PC-9 (cell line): ENCODE data around the gene FASLG. TPM values are rescaled to one million over a fixed set of nuclear protein-coding genes. Genes with fewer than 3 reads are reported as not detected.

Experiments used
- BruUV-seq: library from RNA; stranded (reverse); fragments of 400-500 nt; replicated peaks from 2 replicates; lab custom pipeline; 2021; lab: Mats Ljungman, UMichigan
- CTCF ChIA-PET: fragments of 300-600 bp; sonication (Branson Sonifier 250); formaldehyde crosslinking; loops from one replicate; lab custom pipeline; 2022; ENCODE audit warnings: antibody characterized with exemption; lab: Charles Lee
- POLR2A ChIA-PET: fragments of 300-600 bp; sonication (Branson Sonifier 250); formaldehyde crosslinking; loops from one replicate; lab custom pipeline; 2022; ENCODE audit warnings: antibody characterized with exemption; ENCODE audit not compliant: unreplicated experiment; lab: Charles Lee
- DNase-seq, 2 experiments: peaks; one replicate each; pipeline versions ENCODE4 v3.0.0 to v3.0.0-alpha.2; 2015 to 2022; ENCODE audit warnings: mixed read lengths in 1 of 2
- H2AFZ ChIP-seq: fragments of 200-600 bp; sonication (generic); 2 replicates; pipeline ENCODE4 v1.8.1; 2017; ENCODE audit warnings: antibody characterized with exemption
- H3F3A ChIP-seq: fragments of 200-600 bp; sonication (generic); 2 replicates; pipeline ENCODE4 v1.8.1; 2017; ENCODE audit warnings: antibody characterized with exemption, mild to moderate bottlenecking, low read depth; ENCODE audit not compliant: insufficient read depth
- H3K27ac ChIP-seq: fragments of 200-600 bp; sonication (generic); 2 replicates; pipeline ENCODE4 v1.6.1; 2016; ENCODE audit warnings: mixed run types
- H3K27me3 ChIP-seq: fragments of 200-600 bp; sonication (generic); 2 replicates; pipeline ENCODE4 v1.6.1; 2016; ENCODE audit warnings: low read depth, mixed run types; ENCODE audit not compliant: insufficient read depth
- H3K36me3 ChIP-seq: fragments of 200-600 bp; sonication (generic); 2 replicates; pipeline ENCODE4 v1.6.1; 2016; ENCODE audit warnings: low read depth, mixed run types
- H3K4me1 ChIP-seq: fragments of 200-600 bp; sonication (generic); replicated peaks from 2 replicates; pipeline ENCODE4 v1.6.1; 2016; ENCODE audit warnings: mixed run types; ENCODE audit not compliant: insufficient read depth
- H3K4me2 ChIP-seq: fragments of 200-600 bp; sonication (generic); 2 replicates; pipeline ENCODE4 v1.6.1; 2017; ENCODE audit warnings: mixed run types
- H3K4me3 ChIP-seq: fragments of 200-600 bp; sonication (generic); 2 replicates; pipeline ENCODE4 v1.6.1; 2016; ENCODE audit warnings: mixed run types
- H3K79me2 ChIP-seq: fragments of 200-600 bp; sonication (generic); 2 replicates; pipeline ENCODE4 v1.6.1; 2017; ENCODE audit warnings: low read depth, mixed run types
- H3K9me2 ChIP-seq: fragments of 200-600 bp; sonication (generic); 2 replicates; pipeline ENCODE4 v1.8.1; 2017; ENCODE audit warnings: mild to moderate bottlenecking; ENCODE audit not compliant: insufficient read depth
- H3K9me3 ChIP-seq: fragments of 200-600 bp; sonication (generic); 2 replicates; pipeline ENCODE4 v1.8.1; 2016; ENCODE audit warnings: low read depth; ENCODE audit not compliant: insufficient read depth
- H4K20me1 ChIP-seq: fragments of 200-600 bp; sonication (generic); 2 replicates; pipeline ENCODE4 v1.8.1; 2017; ENCODE audit not compliant: insufficient read depth
- EZH2 ChIP-seq: fragments of 200-600 bp; sonication (generic); IDR thresholded peaks from 2 replicates; pipeline ENCODE4 v1.8.0; 2017; ENCODE audit warnings: antibody characterized with exemption, low read depth
- intact Hi-C: fragments of 100-400 bp; cut with micrococcal nuclease; formaldehyde crosslinking; loops from one replicate; pipeline ENCODE4 v1.10.0; 2022; ENCODE audit not compliant: unreplicated experiment
- total RNA-seq: library from RNA; stranded (reverse); gene quantifications from 2 replicates; pipeline ENCODE4 v1.2.3, GENCODE V29; 2021
- TF ChIP-seq, protein P1 (sequence below): fragments of 200-600 bp; sonication (generic); conservative IDR thresholded peaks from 2 replicates; pipeline ENCODE4 v1.6.1; 2017; ENCODE audit warnings: mixed run types, antibody characterized with exemption, mild to moderate bottlenecking, moderate library complexity

FASLG gene
- total RNA-seq, 1 experiment from 2014 or later: not detected

DNA sequence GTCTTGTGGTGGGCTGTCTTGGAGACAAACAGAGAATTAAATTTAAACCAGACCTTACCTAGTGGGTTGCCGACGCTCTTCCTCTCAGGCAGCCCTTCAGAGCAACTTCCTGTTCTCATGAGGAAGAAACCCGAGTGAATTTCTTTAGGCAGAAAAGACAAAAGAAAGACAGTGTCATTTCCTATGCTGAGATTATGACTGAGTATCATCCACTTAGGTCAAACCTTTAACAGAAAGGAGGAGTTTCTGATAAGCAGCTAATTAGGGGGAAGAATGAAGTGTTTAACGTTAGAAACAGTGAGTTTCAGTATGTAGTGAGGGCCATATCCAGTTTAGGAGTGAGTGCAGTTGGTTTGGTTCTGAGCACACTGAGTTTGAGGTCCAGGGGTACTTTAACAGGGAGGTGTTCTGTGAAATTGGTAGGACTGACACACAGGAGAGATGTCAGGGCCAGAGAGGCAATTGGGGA is 38.7 kb downstream of the FASLG start:
- no peak for TF ChIP-seq EZH2
- TF ChIP-seq, protein P1, sequence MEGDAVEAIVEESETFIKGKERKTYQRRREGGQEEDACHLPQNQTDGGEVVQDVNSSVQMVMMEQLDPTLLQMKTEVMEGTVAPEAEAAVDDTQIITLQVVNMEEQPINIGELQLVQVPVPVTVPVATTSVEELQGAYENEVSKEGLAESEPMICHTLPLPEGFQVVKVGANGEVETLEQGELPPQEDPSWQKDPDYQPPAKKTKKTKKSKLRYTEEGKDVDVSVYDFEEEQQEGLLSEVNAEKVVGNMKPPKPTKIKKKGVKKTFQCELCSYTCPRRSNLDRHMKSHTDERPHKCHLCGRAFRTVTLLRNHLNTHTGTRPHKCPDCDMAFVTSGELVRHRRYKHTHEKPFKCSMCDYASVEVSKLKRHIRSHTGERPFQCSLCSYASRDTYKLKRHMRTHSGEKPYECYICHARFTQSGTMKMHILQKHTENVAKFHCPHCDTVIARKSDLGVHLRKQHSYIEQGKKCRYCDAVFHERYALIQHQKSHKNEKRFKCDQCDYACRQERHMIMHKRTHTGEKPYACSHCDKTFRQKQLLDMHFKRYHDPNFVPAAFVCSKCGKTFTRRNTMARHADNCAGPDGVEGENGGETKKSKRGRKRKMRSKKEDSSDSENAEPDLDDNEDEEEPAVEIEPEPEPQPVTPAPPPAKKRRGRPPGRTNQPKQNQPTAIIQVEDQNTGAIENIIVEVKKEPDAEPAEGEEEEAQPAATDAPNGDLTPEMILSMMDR: no peak
- no peak overlapping the region for H3K4me2 ChIP-seq

DNA sequence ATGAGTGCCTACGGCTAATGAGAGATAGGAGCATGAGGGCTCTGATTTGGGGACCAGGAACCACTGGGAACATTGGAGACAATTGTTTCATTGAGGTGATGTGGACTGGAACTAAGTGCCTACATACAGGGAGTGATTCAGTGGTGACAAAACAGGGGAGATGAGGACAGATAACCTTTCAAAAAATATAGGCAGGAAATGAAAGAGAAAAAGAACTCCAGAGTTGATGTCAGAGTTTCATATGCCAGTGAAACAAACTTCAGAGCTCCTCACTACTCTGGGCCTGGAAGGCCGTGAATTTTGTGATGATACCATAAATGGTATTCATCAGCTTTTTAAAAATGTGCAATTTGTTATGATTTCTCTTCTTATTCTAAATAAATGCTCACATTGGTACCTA is 39.3 kb downstream of the FASLG start:
- H3K27me3 ChIP-seq: no peaks in the 10 kb centered on the region
- no peaks in the 10 kb centered on the region for H4K20me1 ChIP-seq
- ChIA-PET CTCF (no interaction called here), POLR2A (no interaction called here)
- H3K4me1 ChIP-seq: no peaks in the 10 kb centered on the region
- H3K27ac ChIP-seq: no peak overlapping the region
- H3K4me3 ChIP-seq: no peak overlapping the region
- no peaks in the 10 kb centered on the region for H3K79me2 ChIP-seq
- no TSS peak for BruUV-seq
- no peak for TF ChIP-seq EZH2
- TF ChIP-seq, protein P1: no peak
- H3K9me2 ChIP-seq: 0 out of 2 replicates have a peak, but pooled peaks cover 4% of the 10 kb centered on the region
- H2AFZ ChIP-seq: no peak overlapping the region
- intact Hi-C loops: loop anchor here (5.0 kb wide), 1 partner anchor 166 kb away; the partner anchor contains the start of gene SUCO
- peaks cover 11% of the 10 kb centered on the region; the same call in 1 of the 2 replicates for H3K9me3 ChIP-seq
- H3K4me2 ChIP-seq: no peak overlapping the region
- no peaks in the 10 kb centered on the region for H3F3A ChIP-seq
- H3K36me3 ChIP-seq: no peaks in the 10 kb centered on the region
- DNase-seq: no peak

More for the DNA sequence above, 38.7 kb downstream of the FASLG start:
- Histone ChIP-seq H2AFZ (no peak overlapping the region), H3K27ac (no peak overlapping the region), H3K4me3 (no peak overlapping the region), H4K20me1 (no peaks in the 10 kb centered on the region), H3K9me3 (peaks cover 11% of the 10 kb centered on the region; the same call in 1 of the 2 replicates), H3K27me3 (no peaks in the 10 kb centered on the region), H3K79me2 (no peaks in the 10 kb centered on the region), H3K4me1 (no peaks in the 10 kb centered on the region), H3K9me2 (0 out of 2 replicates have a peak, but pooled peaks cover 4% of the 10 kb centered on the region), H3K36me3 (no peaks in the 10 kb centered on the region), H3F3A (no peaks in the 10 kb centered on the region)
- BruUV-seq: no TSS peak
- POLR2A ChIA-PET: no interaction called here
- CTCF ChIA-PET: no interaction called here
- intact Hi-C loops: loop anchor here (5.0 kb wide), 1 partner anchor 165 kb away; the partner anchor contains the start of gene SUCO
- no peak for DNase-seq

DNA sequence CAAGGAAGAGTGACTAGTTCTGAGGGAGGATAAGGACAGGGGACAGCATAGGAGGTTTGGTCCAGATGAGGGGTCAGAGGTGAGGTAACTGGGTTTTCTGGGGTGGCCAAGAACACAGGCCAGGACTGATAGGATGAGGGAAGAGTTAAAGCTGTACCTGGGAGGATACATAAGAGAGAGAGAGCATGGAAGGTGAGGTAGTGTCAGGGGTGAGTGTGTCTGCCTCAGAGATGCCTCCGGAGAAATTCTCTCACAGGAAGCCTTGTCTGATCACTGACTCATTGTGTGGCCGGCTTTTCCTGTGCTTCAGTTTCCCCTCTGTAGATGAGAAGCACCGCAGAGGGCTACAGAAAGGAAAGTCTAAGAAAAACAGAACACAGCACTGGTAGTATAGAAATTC is 40.2 kb downstream of the FASLG start:
- intact Hi-C loops: loop anchor here (5.0 kb wide), 1 partner anchor 167 kb away; the partner anchor contains the start of gene SUCO
- TF ChIP-seq, protein P1: no peak
- TF ChIP-seq EZH2: no peak
- no peaks in the 10 kb centered on the region for H4K20me1 ChIP-seq
- 0 out of 2 replicates have a peak, but pooled peaks cover 4% of the 10 kb centered on the region for H3K9me2 ChIP-seq
- ChIA-PET CTCF (no interaction called here), POLR2A (interaction anchor here (0.6 kb wide), 1 partner anchor 66 kb away, joined by 3 read pairs; no protein-coding TSS in a partner anchor)
- H3K36me3 ChIP-seq: no peaks in the 10 kb centered on the region
- BruUV-seq: no TSS peak
- no peaks in the 10 kb centered on the region for H3F3A ChIP-seq
- H3K4me3 ChIP-seq: no peak overlapping the region
- H3K79me2 ChIP-seq: no peaks in the 10 kb centered on the region
- no peaks in the 10 kb centered on the region for H3K4me1 ChIP-seq
- DNase-seq: peak in 1 of 2 experiments; percentile 13
- H3K27ac ChIP-seq: no peak overlapping the region
- no peak overlapping the region for H3K4me2 ChIP-seq
- peaks cover 11% of the 10 kb centered on the region; the same call in 1 of the 2 replicates for H3K9me3 ChIP-seq
- H3K27me3 ChIP-seq: no peaks in the 10 kb centered on the region
- no peak overlapping the region for H2AFZ ChIP-seq
